ENCODE results near the gene CACUL1.

Gene CACUL1

DNA sequence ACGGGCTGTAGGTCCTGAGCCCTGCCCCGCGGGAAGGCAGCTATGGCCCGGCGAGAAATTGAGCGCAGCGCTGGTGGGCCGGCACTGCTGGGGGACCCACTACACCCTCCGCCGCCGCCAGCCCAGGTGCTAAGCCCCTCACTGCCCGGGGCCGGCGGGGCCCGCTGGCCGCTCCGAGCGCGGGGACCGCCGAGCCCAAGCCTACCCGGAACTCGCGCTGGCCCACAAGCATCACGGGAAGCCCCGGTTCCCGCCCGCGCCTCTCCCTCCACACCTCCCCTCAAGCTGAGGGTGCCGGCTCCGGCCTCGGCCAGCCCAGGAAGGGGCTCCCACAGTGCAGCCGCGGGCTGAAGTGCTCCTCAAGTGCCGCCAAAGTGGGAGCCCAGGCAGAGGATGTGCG lies 5.5 kb upstream of the CACUL1 start:
- TF ChIP-seq, protein P1, sequence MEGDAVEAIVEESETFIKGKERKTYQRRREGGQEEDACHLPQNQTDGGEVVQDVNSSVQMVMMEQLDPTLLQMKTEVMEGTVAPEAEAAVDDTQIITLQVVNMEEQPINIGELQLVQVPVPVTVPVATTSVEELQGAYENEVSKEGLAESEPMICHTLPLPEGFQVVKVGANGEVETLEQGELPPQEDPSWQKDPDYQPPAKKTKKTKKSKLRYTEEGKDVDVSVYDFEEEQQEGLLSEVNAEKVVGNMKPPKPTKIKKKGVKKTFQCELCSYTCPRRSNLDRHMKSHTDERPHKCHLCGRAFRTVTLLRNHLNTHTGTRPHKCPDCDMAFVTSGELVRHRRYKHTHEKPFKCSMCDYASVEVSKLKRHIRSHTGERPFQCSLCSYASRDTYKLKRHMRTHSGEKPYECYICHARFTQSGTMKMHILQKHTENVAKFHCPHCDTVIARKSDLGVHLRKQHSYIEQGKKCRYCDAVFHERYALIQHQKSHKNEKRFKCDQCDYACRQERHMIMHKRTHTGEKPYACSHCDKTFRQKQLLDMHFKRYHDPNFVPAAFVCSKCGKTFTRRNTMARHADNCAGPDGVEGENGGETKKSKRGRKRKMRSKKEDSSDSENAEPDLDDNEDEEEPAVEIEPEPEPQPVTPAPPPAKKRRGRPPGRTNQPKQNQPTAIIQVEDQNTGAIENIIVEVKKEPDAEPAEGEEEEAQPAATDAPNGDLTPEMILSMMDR (IDR thresholded peaks at IDR 0.05; ENCODE audit: insufficient read depth, low read length, missing control alignments) = no peak
- ChIA-PET POLR2A (no interaction called here), CTCF (no interaction called here)
- DNase-seq (ENCODE audit: low read depth, low spot score) = no peak
- no peak overlapping the region for H3K4me3 ChIP-seq (ENCODE audit: low read depth, low read length)

DNA sequence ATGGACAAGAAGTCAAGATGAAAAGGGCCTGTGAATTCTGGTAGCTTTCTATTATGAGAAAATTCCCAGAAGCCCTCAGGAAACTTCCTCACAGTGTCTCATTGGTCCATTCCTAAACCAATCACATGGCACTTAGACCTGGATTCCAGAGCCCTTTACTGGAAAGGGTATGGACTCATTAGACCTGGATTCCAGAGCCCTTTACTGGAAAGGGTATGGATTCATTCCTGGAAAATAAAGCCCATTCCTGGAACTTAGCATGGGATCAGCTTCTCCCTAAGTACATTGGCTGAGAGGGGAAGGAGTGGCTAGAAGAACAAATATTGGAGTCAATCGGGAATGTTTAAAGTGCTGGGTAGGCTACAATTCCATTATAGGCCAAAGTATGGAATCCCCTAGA lies 3.7 kb upstream of the CACUL1 start:
- no peak for DNase-seq (ENCODE audit: low read depth, low spot score)
- ChIA-PET POLR2A (no interaction called here), CTCF (no interaction called here)
- no peak overlapping the region for H3K4me3 ChIP-seq (ENCODE audit: low read depth, low read length)
- TF ChIP-seq, protein P1 (IDR thresholded peaks at IDR 0.05; ENCODE audit: insufficient read depth, low read length, missing control alignments) = no peak

DNA sequence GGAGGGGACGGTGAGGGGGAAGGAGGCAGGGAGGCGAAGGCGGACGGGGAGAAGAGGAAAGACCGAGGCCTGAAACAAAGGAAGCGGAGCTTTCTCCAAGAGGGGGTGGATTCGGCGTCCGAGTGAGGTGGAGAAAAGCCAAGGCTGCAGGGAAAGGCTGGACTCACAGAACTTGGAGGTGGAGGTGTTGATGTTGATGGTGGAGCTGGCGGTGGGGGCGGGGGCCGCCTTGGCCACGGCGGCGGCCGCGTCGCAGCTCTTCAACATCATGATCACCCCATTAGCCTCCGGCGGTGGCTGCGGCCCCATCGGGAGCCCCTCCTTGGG lies 578 bp downstream of the CACUL1 start:
- TF ChIP-seq, protein P1 (IDR thresholded peaks at IDR 0.05; ENCODE audit: insufficient read depth, low read length, missing control alignments) = no peak
- DNase-seq (ENCODE audit: low read depth, low spot score) = no peak
- peak overlapping the region; percentile 90 for H3K4me3 ChIP-seq (ENCODE audit: low read depth, low read length)
- POLR2A ChIA-PET = interaction anchor here (0.6 to 1.6 kb wide), 5 partner anchors 12 to 391 kb away, joined by 3 to 5 read pairs (median 3); partner anchors contain the start of gene NANOS1
- CTCF ChIA-PET = interaction anchor here (1.4 to 1.9 kb wide), 5 partner anchors 19 to 445 kb away, joined by 3 to 11 read pairs (median 5); no protein-coding TSS in a partner anchor

DNA sequence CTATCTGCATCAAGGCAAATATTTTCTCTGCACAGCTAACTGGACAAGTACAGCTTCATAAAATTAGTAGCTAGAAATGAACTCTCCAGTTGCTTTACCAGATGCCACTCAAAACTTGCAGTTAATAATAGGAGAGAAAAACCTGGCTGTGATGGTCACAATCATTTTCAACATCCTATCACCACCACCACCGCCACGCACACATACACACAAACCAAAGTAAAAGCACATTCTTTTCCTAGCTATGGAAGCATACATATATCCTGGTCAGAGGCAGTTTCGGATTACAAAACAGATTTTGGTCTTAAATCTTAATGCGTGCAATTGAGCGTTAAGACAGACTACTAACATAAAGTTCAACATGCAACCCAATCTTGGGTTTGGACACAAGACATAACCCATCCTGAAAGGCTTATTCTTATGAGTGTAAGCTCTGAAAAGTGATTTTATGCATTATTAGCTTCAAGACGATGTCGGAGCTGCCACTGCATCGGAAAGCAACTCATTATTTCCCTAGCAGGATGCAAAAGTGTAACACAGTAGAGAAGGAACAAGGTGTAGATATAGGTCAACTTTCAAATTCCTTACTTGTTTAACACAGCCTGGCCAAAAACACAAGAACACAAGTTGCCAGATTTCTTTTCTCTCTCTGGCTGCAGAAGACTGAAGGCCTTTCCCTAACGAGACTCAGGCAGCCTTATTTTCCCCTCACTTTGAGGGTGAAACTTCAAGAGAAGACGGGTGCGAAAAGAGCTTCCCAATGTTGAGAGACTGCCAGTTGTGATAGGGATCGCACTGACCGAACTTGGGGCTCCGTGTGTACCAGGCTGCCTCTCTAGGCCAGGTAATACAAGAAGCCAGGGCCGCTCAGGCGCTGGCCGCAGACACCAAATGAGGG lies 1.2 kb downstream of the CACUL1 start:
- ChIA-PET CTCF (interaction anchor here (1.4 to 1.9 kb wide), 5 partner anchors 18 to 446 kb away, joined by 3 to 11 read pairs (median 5); no protein-coding TSS in a partner anchor), POLR2A (interaction anchor here (0.6 to 1.6 kb wide), 4 partner anchors 12 to 392 kb away, joined by 3 to 5 read pairs (median 4); no protein-coding TSS in a partner anchor)
- no peak for DNase-seq (ENCODE audit: low read depth, low spot score)
- peak overlapping the region; percentile 90 for H3K4me3 ChIP-seq (ENCODE audit: low read depth, low read length)
- TF ChIP-seq, protein P1 (IDR thresholded peaks at IDR 0.05; ENCODE audit: insufficient read depth, low read length, missing control alignments) = no peak

DNA sequence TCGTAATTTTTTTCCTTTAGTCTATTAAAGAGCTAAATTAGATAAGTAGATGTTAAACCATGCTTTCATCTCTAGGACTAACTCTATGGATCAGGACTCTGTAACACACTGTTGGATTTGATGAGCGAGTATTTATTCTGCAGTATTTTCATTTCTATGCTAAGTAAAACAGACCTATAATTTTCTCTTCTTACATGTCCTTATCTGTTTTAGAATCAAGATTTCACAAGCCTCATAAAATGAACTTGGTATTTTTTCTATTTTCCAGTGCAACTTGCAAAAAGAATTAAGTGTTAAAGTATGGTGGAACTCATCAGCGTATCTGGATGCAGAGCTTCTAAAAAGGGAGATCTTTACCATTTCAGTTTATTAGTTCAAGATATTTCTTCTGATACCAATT lies 2.4 kb downstream of the CACUL1 start:
- TF ChIP-seq, protein P1 (IDR thresholded peaks at IDR 0.05; ENCODE audit: insufficient read depth, low read length, missing control alignments) = no peak
- ChIA-PET CTCF (interaction anchor here (1.8 to 1.9 kb wide), 3 partner anchors 17 to 447 kb away, joined by 3 to 7 read pairs (median 5); no protein-coding TSS in a partner anchor), POLR2A (no interaction called here)
- no peak for DNase-seq (ENCODE audit: low read depth, low spot score)
- no peak overlapping the region for H3K4me3 ChIP-seq (ENCODE audit: low read depth, low read length)

DNA sequence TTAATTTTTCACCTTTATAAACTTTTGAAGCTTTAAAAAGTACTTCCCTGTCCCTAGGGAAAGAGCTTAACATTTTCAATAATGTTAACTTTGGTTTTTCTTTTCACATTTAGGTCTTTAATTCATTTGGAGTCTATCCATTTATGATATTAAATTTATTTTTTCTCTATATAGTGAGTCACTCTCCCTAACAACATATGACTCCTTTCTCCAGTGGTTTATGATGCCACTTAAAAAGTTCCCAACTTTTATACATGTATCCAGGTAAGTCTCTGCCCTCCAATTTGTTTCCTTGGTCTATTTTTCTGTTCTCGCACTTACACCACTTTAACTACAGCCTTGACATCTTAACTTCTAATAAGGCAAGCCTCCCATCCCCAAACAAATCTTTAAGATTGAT lies 3.5 kb downstream of the CACUL1 start:
- CTCF ChIA-PET = interaction anchor here (1.0 to 1.4 kb wide), 4 partner anchors 15 to 183 kb away, joined by 3 to 7 read pairs (median 4); no protein-coding TSS in a partner anchor
- POLR2A ChIA-PET = no interaction called here
- no peak overlapping the region for H3K4me3 ChIP-seq (ENCODE audit: low read depth, low read length)
- TF ChIP-seq, protein P1 (IDR thresholded peaks at IDR 0.05; ENCODE audit: insufficient read depth, low read length, missing control alignments) = no peak
- DNase-seq (ENCODE audit: low read depth, low spot score) = no peak

Measured in AG04449 (cell line).